ENCODE measurements around the gene TRIM50. TPM values are rescaled to one million over a fixed set of nuclear protein-coding genes. Genes with fewer than 3 reads are reported as not detected.
"Not testable (repeated sequence)": the region's sequence is repeated elsewhere in the genome, so short reads cannot be mapped to it uniquely, and the experiment has no call there.

Gene TRIM50
- total and polyA plus RNA-seq, 2 experiments from 2014 or later: 0.10 TPM; not detected in 1

DNA sequence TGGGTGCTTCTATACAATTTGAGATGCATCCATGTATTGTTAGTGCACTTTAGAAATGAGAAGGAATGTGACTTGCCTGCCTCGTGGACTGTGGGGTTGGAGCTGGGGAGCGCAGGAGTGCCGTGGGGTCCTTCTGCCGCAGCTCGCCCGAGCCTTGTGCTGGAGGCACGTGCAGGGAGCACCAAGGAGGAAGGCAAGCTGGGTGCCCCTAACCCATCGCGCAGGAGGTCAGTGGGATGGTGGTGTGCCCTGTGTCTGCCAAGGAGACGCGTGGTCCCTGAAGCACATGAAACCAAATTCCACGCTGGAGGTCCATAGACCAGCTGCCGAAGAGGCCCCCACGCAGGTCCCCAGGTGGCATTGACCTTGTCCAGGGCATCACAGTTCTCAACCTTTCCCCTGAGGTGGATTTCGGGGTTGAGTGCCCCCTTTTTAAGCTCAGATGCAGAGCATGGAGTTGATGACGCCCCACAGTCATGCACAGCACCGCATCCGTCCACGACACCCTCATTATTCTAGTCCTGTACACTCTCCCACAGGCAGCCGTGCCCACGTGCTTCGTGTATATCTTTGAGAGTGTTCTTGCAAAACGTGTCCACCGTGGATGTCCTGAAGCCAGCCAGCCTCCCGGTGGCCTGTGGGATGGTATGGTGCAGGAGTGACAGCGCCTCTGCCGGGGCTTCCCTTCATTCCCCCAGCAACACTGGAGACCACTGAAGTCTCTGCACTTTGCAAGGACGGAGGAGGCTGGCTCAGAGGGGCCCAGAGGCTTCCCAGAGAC, 35.5 kb upstream of the TRIM50 start:
- H3K27me3 ChIP-seq (ENCODE audit: insufficient read depth): no peaks in the 10 kb centered on the region
- no peak overlapping the region for H3K27ac Mint-ChIP-seq
- no peaks in the 10 kb centered on the region for H3K9me3 Mint-ChIP-seq
- TF ChIP-seq ZNF331 (CRISPR knock-in tag; IDR thresholded peaks at IDR 0.05; ENCODE audit: low read depth): no peak
- TF ChIP-seq, protein P1, sequence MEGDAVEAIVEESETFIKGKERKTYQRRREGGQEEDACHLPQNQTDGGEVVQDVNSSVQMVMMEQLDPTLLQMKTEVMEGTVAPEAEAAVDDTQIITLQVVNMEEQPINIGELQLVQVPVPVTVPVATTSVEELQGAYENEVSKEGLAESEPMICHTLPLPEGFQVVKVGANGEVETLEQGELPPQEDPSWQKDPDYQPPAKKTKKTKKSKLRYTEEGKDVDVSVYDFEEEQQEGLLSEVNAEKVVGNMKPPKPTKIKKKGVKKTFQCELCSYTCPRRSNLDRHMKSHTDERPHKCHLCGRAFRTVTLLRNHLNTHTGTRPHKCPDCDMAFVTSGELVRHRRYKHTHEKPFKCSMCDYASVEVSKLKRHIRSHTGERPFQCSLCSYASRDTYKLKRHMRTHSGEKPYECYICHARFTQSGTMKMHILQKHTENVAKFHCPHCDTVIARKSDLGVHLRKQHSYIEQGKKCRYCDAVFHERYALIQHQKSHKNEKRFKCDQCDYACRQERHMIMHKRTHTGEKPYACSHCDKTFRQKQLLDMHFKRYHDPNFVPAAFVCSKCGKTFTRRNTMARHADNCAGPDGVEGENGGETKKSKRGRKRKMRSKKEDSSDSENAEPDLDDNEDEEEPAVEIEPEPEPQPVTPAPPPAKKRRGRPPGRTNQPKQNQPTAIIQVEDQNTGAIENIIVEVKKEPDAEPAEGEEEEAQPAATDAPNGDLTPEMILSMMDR (conservative IDR thresholded peaks at IDR 0.05; ENCODE audit: low read depth in 2 of 2): no peak
- TF ChIP-seq, protein P2, sequence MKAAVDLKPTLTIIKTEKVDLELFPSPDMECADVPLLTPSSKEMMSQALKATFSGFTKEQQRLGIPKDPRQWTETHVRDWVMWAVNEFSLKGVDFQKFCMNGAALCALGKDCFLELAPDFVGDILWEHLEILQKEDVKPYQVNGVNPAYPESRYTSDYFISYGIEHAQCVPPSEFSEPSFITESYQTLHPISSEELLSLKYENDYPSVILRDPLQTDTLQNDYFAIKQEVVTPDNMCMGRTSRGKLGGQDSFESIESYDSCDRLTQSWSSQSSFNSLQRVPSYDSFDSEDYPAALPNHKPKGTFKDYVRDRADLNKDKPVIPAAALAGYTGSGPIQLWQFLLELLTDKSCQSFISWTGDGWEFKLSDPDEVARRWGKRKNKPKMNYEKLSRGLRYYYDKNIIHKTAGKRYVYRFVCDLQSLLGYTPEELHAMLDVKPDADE (IDR thresholded peaks at IDR 0.05): no peak
- no peak for TF ChIP-seq CREB1 (CRISPR knock-in tag; IDR thresholded peaks at IDR 0.05; ENCODE audit: low read depth)
- no peak for TF ChIP-seq JUNB (IDR thresholded peaks at IDR 0.05; ENCODE audit: unreplicated experiment)
- H3K79me2 ChIP-seq (replicated peaks; ENCODE audit: insufficient read depth): no peaks in the 10 kb centered on the region
- DNase-seq (ENCODE audit: low spot score) (no peak), ATAC-seq (no peak)
- no peaks in the 10 kb centered on the region for H3K4me1 ChIP-seq (ENCODE audit: insufficient read depth)
- H3K4me3 Mint-ChIP-seq: no peak overlapping the region
- H3F3A ChIP-seq (replicated peaks; ENCODE audit: low read depth): no peaks in the 10 kb centered on the region
- no peaks in the 10 kb centered on the region for H4K20me1 ChIP-seq (replicated peaks; ENCODE audit: insufficient read depth)
- peaks cover 6% of the 10 kb centered on the region for H3K27me3 Mint-ChIP-seq (ENCODE audit: insufficient read depth, low read depth, poor library complexity)
- H2AFZ ChIP-seq: no peak overlapping the region
- no peak overlapping the region for H3K27ac ChIP-seq (ENCODE audit: low read depth)
- H3K36me3 Mint-ChIP-seq (ENCODE audit: low read depth): no peaks in the 10 kb centered on the region
- H3K9me2 ChIP-seq (ENCODE audit: insufficient read depth): no peaks in the 10 kb centered on the region
- H3K4me3 ChIP-seq: no peak overlapping the region
- peaks cover 2% of the 10 kb centered on the region; the same call in 1 of the 3 replicates for H3K4me1 Mint-ChIP-seq
- H3K4me2 ChIP-seq: no peak overlapping the region
- no peaks in the 10 kb centered on the region for H3K36me3 ChIP-seq (ENCODE audit: insufficient read depth)

DNA sequence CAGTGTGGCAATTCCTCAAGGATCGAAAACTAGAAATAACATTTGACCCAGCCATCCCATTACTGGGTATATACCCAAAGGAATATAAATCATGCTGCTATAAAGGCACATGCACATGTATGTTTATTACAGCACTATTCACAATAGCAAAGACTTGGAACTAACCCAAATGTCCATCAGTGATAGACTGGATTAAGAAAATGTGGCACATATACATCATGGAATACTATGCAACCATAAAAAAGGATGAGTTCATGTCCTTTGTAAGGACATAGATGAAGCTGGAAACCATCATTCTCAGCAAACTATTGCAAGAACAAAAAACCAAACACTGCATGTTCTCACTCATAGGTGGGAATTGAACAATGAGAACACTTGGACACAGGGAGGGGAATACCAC, 32.7 kb upstream of the TRIM50 start:
- H3K27me3 Mint-ChIP-seq (ENCODE audit: insufficient read depth, low read depth, poor library complexity); H3K9me3 Mint-ChIP-seq; DNase-seq (ENCODE audit: low spot score); H3K27me3 ChIP-seq (ENCODE audit: insufficient read depth); ATAC-seq; H3F3A ChIP-seq (replicated peaks; ENCODE audit: low read depth); H3K79me2 ChIP-seq (replicated peaks; ENCODE audit: insufficient read depth); H3K4me3 Mint-ChIP-seq; H3K36me3 Mint-ChIP-seq (ENCODE audit: low read depth); H3K4me1 Mint-ChIP-seq; H3K9me2 ChIP-seq (ENCODE audit: insufficient read depth); H3K36me3 ChIP-seq (ENCODE audit: insufficient read depth); H3K4me3 ChIP-seq; H2AFZ ChIP-seq; H4K20me1 ChIP-seq (replicated peaks; ENCODE audit: insufficient read depth); H3K4me2 ChIP-seq; H3K27ac Mint-ChIP-seq; H3K4me1 ChIP-seq (ENCODE audit: insufficient read depth); H3K27ac ChIP-seq (ENCODE audit: low read depth): not testable (repeated sequence)

DNA sequence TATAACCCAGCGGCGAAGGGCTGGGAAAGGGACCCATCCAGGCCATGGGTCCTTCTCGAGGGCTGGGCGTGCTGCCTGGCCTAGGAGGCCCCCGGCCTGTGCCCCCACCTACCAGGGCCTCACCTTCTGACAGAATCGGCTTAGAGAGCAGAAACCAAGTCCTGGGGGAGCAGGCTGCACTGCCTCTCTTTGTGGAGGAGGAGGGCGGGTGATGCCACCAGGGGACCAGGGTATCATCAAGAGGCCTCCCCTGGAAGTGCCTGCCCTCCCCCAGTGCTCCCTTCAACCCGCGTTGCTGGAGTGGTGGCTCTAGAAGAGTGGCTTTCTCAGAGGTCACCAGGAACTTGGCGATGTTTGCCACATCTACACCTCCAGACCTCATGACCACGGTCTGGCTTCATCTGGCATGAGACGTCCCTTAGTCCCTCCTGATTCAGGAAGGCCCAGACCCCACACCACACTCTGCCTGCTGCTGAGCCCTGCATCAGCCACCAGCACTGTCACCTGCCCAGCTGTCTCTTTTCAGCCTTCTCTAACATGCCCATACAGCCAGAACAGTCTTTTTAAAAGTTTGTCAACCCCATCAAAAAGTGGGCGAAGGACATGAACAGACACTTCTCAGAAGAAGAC, 32.0 kb upstream of the TRIM50 start:
- H3K4me3 Mint-ChIP-seq: no peak overlapping the region
- Histone ChIP-seq H2AFZ (no peak overlapping the region), H3K27ac (ENCODE audit: low read depth) (no peak overlapping the region), H4K20me1 (replicated peaks; ENCODE audit: insufficient read depth) (no peaks in the 10 kb centered on the region), H3K4me2 (no peak overlapping the region), H3F3A (replicated peaks; ENCODE audit: low read depth) (no peaks in the 10 kb centered on the region), H3K4me1 (ENCODE audit: insufficient read depth) (no peaks in the 10 kb centered on the region), H3K36me3 (ENCODE audit: insufficient read depth) (no peaks in the 10 kb centered on the region), H3K4me3 (no peak overlapping the region), H3K79me2 (replicated peaks; ENCODE audit: insufficient read depth) (no peaks in the 10 kb centered on the region), H3K27me3 (ENCODE audit: insufficient read depth) (no peaks in the 10 kb centered on the region), H3K9me2 (ENCODE audit: insufficient read depth) (no peaks in the 10 kb centered on the region)
- no peak overlapping the region for H3K27ac Mint-ChIP-seq
- peaks cover 4% of the 10 kb centered on the region for H3K27me3 Mint-ChIP-seq (ENCODE audit: insufficient read depth, low read depth, poor library complexity)
- peaks cover 5% of the 10 kb centered on the region; the same call in 2 of the 3 replicates for H3K4me1 Mint-ChIP-seq
- DNase-seq (ENCODE audit: low spot score) (no peak), ATAC-seq (no peak)
- no peaks in the 10 kb centered on the region for H3K9me3 Mint-ChIP-seq
- no peaks in the 10 kb centered on the region; the same call in 2 of the 3 replicates for H3K36me3 Mint-ChIP-seq (ENCODE audit: low read depth)
- TF ChIP-seq, protein P2 (IDR thresholded peaks at IDR 0.05): no peak
- TF ChIP-seq CREB1 (CRISPR knock-in tag; IDR thresholded peaks at IDR 0.05; ENCODE audit: low read depth): no peak
- TF ChIP-seq NANOG (IDR thresholded peaks at IDR 0.05; ENCODE audit: borderline replicate concordance): no peak

Measured in GM23338 (cell line).